HPDE6-E6E7 (cell line): ENCODE data around the gene CPT2.

ENCODE experiments used
- DNase-seq: peaks from one replicate; pipeline ENCODE4 v3.0.0; 2011; ENCODE audit warnings: missing footprints; ENCODE audit errors: extremely low spot score

CPT2 gene

GRCh38 chr1:53260631-53261247, 64.1 kb downstream of the CPT2 start:
- no peak for DNase-seq

- no peak for DNase-seq
Measured at GRCh38 chr1:53262000-53262399, 65.4 kb downstream of the CPT2 start.
